Central memory CD8-positive, alpha-beta T cell (primary cell): ENCODE measurements around the gene TMEM131.
A peak's percentile ranks its signal among the peaks of the same experiment; 100 is the strongest.

Source experiments
- ATAC-seq: fragments of 150-1000 bp; cut with Tn5 transposase; replicated peaks from 2 replicates; pipeline ENCODE4 v1.10.0; 2022; ENCODE audit warnings: mild to moderate bottlenecking, moderate FRiP score, moderate number of reproducible peaks; ENCODE audit not compliant: poor library complexity, severe bottlenecking; ENCODE audit errors: extremely low read depth
- DNase-seq, 2 donors: peaks; one replicate each; pipeline ENCODE4 v3.0.0; 2021; ENCODE audit warnings: low spot score in 2 of 2
- H3K27ac Mint-ChIP-seq: one replicate; pipeline ENCODE4 v1.8.0; 2022; ENCODE audit warnings: low read depth, mild to moderate bottlenecking, moderate library complexity, mixed read lengths
- H3K27me3 Mint-ChIP-seq: one replicate; pipeline ENCODE4 v1.8.0; 2022; ENCODE audit warnings: mixed read lengths
- H3K36me3 Mint-ChIP-seq: one replicate; pipeline ENCODE4 v1.8.0; 2022; ENCODE audit warnings: mild to moderate bottlenecking, moderate library complexity, mixed read lengths; ENCODE audit not compliant: insufficient read depth
- H3K4me1 Mint-ChIP-seq: one replicate; pipeline ENCODE4 v1.8.0; 2022; ENCODE audit warnings: mixed read lengths
- H3K4me3 Mint-ChIP-seq: one replicate; pipeline ENCODE4 v1.8.0; 2022; ENCODE audit warnings: mild to moderate bottlenecking, moderate library complexity, mixed read lengths
- H3K9me3 Mint-ChIP-seq: one replicate; pipeline ENCODE4 v1.8.0; 2022; ENCODE audit warnings: mixed read lengths

TMEM131 gene

GRCh38 chr2:97816411-97816810 lies 179.3 kb downstream of the TMEM131 start:
- Mint-ChIP-seq H3K27ac (no peak overlapping the region), H3K9me3 (no peaks in the 10 kb centered on the region), H3K36me3 (peaks cover 19% of the 10 kb centered on the region), H3K4me1 (no peaks in the 10 kb centered on the region), H3K27me3 (no peaks in the 10 kb centered on the region), H3K4me3 (no peak overlapping the region)
- no peak for ATAC-seq
- DNase-seq, result no peak

DNA sequence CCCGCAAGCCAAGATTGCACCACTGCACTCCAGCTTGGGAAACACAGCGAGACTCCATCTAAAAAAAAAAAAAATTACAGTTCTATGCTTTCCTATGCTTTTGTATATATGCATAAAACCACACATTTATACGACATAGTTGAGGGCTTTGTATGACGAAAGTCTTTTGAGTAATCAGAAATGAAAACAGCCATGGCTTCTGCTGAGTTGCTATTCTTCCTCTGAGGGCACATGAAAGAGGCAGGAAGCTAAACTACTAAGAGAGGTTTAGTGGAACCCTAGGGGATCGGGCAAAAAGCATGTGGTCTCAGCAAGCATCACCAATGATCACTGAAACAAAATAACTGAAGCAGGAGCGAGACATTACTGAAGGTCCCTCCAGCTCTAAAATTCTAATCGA lies 182.8 kb downstream of the TMEM131 start:
- H3K27ac Mint-ChIP-seq, result no peak overlapping the region

GRCh38 chr2:97808816-97809215 lies 186.9 kb downstream of the TMEM131 start:
- H3K27ac Mint-ChIP-seq, result no peak overlapping the region
- no peak overlapping the region for H3K4me3 Mint-ChIP-seq
- no peaks in the 10 kb centered on the region for H3K4me1 Mint-ChIP-seq
- no peaks in the 10 kb centered on the region for H3K27me3 Mint-ChIP-seq
- peaks cover 27% of the 10 kb centered on the region for H3K36me3 Mint-ChIP-seq
- no peaks in the 10 kb centered on the region for H3K9me3 Mint-ChIP-seq
- no peak for DNase-seq
- ATAC-seq, result no peak

More for the DNA sequence above, 182.8 kb downstream of the TMEM131 start:
- ATAC-seq, result no peak
- no peaks in the 10 kb centered on the region for H3K9me3 Mint-ChIP-seq
- H3K36me3 Mint-ChIP-seq, result peaks cover 20% of the 10 kb centered on the region
- DNase-seq, result no peak
- H3K4me1 Mint-ChIP-seq, result no peaks in the 10 kb centered on the region
- no peak overlapping the region for H3K4me3 Mint-ChIP-seq
- no peaks in the 10 kb centered on the region for H3K27me3 Mint-ChIP-seq

DNA sequence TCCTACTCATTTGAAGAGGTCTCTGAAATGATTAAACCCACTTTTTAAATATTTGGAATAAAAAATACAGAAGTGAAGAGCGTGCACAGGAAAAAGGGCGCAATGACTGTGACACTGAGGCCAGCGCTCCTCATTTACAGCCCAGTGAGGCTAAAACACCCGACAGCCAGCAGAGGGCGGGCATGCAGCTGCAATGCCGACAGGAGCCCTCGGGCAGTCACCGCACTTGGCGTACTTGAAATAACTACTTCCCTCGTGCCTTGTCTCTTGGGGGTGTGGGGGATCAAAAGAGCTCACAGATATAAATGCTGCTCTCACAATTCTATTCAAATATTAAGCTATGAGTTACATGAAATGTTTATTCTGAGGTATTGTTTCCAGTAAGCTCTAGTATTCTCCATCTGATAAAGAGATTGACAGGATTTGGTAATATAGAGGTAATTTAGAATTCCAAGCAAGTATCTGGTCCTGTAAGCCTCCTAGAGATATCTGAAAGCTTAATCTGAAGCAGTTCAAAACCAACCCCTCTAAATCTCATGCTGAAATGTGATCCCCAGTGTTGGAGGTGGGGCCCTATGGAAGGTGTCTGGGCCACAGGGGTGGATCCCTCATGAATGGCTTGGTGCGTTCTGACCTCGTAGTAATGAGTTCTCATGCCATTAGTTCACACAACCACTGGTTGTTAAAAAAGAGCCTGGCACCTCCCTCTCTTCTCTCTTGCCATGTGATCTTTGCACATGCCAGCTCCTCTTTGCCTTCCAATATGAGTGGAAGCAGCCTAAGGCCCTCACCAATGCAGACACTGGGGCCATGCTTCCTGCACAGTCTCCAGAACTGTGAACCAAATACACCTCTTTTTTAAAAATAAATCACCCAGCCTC lies 188.8 kb downstream of the TMEM131 start:
- Mint-ChIP-seq H3K4me1 (no peaks in the 10 kb centered on the region), H3K27me3 (no peaks in the 10 kb centered on the region), H3K36me3 (peaks cover 27% of the 10 kb centered on the region), H3K9me3 (no peaks in the 10 kb centered on the region), H3K4me3 (no peak overlapping the region), H3K27ac (no peak overlapping the region)
- DNase-seq, result peak; percentile 45 to 64
- peak; percentile 76 for ATAC-seq

DNA sequence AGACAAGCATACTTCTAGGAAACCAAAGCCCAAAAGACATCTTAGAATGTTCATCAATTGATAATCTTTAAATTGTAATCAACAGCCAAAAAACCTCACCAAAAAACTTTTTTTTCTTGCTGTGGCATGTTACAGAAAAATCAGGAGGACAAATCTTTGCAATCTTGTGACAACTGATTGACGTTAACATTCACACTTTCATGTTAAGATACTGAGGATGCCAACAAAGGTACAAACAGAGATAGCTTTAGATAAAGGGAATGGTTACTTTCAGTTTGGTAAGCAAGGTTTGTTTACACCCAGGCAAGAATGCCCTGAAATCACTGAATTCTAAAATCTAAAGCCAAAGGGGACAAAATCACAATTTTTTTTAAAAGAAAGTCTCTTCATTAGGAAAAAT lies 190.0 kb downstream of the TMEM131 start:
- no peak overlapping the region for H3K27ac Mint-ChIP-seq
- ATAC-seq (no peak), DNase-seq (no peak)
- no peak overlapping the region for H3K4me3 Mint-ChIP-seq
- H3K27me3 Mint-ChIP-seq, result no peaks in the 10 kb centered on the region
- H3K4me1 Mint-ChIP-seq, result no peaks in the 10 kb centered on the region
- peaks cover 22% of the 10 kb centered on the region for H3K36me3 Mint-ChIP-seq
- H3K9me3 Mint-ChIP-seq, result no peaks in the 10 kb centered on the region

GRCh38 chr2:97801028-97801427 lies 194.7 kb downstream of the TMEM131 start:
- ATAC-seq, result no peak
- Mint-ChIP-seq H3K4me1 (no peaks in the 10 kb centered on the region), H3K36me3 (peaks cover 32% of the 10 kb centered on the region), H3K4me3 (no peak overlapping the region), H3K27ac (no peak overlapping the region), H3K27me3 (no peaks in the 10 kb centered on the region), H3K9me3 (no peaks in the 10 kb centered on the region)
- DNase-seq, result no peak

GRCh38 chr2:97798416-97798815 lies 197.3 kb downstream of the TMEM131 start:
- H3K36me3 Mint-ChIP-seq, result peaks cover 20% of the 10 kb centered on the region
- no peaks in the 10 kb centered on the region for H3K4me1 Mint-ChIP-seq
- no peak overlapping the region for H3K4me3 Mint-ChIP-seq
- H3K27me3 Mint-ChIP-seq, result no peaks in the 10 kb centered on the region
- H3K9me3 Mint-ChIP-seq, result no peaks in the 10 kb centered on the region
- H3K27ac Mint-ChIP-seq, result no peak overlapping the region
- no peak for DNase-seq
- no peak for ATAC-seq

- H3K4me3 Mint-ChIP-seq, result no peak overlapping the region
- no peaks in the 10 kb centered on the region for H3K27me3 Mint-ChIP-seq
- no peak for ATAC-seq
- DNase-seq, result no peak
- no peak overlapping the region for H3K27ac Mint-ChIP-seq
- no peaks in the 10 kb centered on the region for H3K9me3 Mint-ChIP-seq
- peaks cover 26% of the 10 kb centered on the region for H3K36me3 Mint-ChIP-seq
- no peaks in the 10 kb centered on the region for H3K4me1 Mint-ChIP-seq
These were observed 198.4 kb downstream of the TMEM131 start for GRCh38 chr2:97797355-97797754.

GRCh38 chr2:97796465-97797126 lies 199.2 kb downstream of the TMEM131 start:
- Mint-ChIP-seq H3K9me3 (no peaks in the 10 kb centered on the region), H3K36me3 (peaks cover 26% of the 10 kb centered on the region), H3K4me3 (no peak overlapping the region), H3K27ac (no peak overlapping the region), H3K4me1 (no peaks in the 10 kb centered on the region), H3K27me3 (no peaks in the 10 kb centered on the region)
- ATAC-seq (no peak), DNase-seq (no peak)

GRCh38 chr2:97792416-97792815 lies 203.3 kb downstream of the TMEM131 start:
- Mint-ChIP-seq H3K4me1 (no peaks in the 10 kb centered on the region), H3K27me3 (no peaks in the 10 kb centered on the region), H3K9me3 (no peaks in the 10 kb centered on the region), H3K27ac (no peak overlapping the region), H3K4me3 (no peak overlapping the region), H3K36me3 (peaks cover 31% of the 10 kb centered on the region)
- ATAC-seq, result no peak
- no peak for DNase-seq

- Mint-ChIP-seq H3K4me3 (no peak overlapping the region), H3K9me3 (no peaks in the 10 kb centered on the region), H3K27me3 (no peaks in the 10 kb centered on the region), H3K27ac (no peak overlapping the region), H3K36me3 (peaks cover 36% of the 10 kb centered on the region), H3K4me1 (no peaks in the 10 kb centered on the region)
- no peak for DNase-seq
- no peak for ATAC-seq
These were observed 206.6 kb downstream of the TMEM131 start for GRCh38 chr2:97788986-97789644.

- Mint-ChIP-seq H3K4me1 (no peaks in the 10 kb centered on the region), H3K9me3 (no peaks in the 10 kb centered on the region), H3K36me3 (peaks cover 21% of the 10 kb centered on the region), H3K27ac (no peak overlapping the region), H3K4me3 (no peak overlapping the region), H3K27me3 (no peaks in the 10 kb centered on the region)
- DNase-seq (no peak), ATAC-seq (no peak)
These were observed 209.9 kb downstream of the TMEM131 start for GRCh38 chr2:97785818-97786217.

- no peak overlapping the region for H3K27ac Mint-ChIP-seq
- H3K36me3 Mint-ChIP-seq, result peaks cover 22% of the 10 kb centered on the region
- no peaks in the 10 kb centered on the region for H3K4me1 Mint-ChIP-seq
- H3K9me3 Mint-ChIP-seq, result no peaks in the 10 kb centered on the region
- no peaks in the 10 kb centered on the region for H3K27me3 Mint-ChIP-seq
- DNase-seq (no peak), ATAC-seq (no peak)
- H3K4me3 Mint-ChIP-seq, result no peak overlapping the region
These were observed 210.8 kb downstream of the TMEM131 start for GRCh38 chr2:97784953-97785352.
